ENCODE results near the gene C2CD2L. TPM values are rescaled to one million over a fixed set of nuclear protein-coding genes. Genes with fewer than 3 reads are reported as not detected.

The C2CD2L gene
- total RNA-seq, 1 donor from 2014 or later = 10.8 TPM

DNA sequence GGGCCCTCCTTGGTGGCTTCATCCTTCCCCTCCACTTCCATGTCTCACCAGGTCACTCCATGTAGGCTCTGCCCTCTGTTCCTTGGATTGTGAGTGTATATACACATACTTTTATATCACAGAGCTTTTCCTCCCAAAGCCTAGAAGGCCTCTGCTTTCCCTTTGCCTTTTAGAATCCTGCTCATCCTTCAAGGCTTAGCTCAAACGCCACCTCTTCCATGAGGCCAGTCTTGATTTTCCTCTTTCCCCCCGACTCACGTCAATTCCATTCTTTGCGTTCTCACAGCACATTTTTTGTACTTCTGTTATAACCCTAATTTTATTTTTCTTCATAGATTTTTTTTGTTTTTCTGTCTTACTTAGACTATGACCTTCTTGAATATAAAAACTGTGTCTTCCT is 45.5 kb downstream of the C2CD2L start:
- intact Hi-C loops (cut with micrococcal nuclease) = no loop called here
- H3K4me3 ChIP-seq = no peak overlapping the region
- no peak for DNase-seq
- no peaks in the 10 kb centered on the region for H3K9me3 ChIP-seq (replicated peaks)
- no peak for TF ChIP-seq CTCF (IDR thresholded peaks at IDR 0.05; ENCODE audit: borderline replicate concordance)
- peaks cover 27% of the 10 kb centered on the region for H3K27me3 ChIP-seq (ENCODE audit: low read depth)
- peaks cover 18% of the 10 kb centered on the region for H3K4me1 ChIP-seq
- no peaks in the 10 kb centered on the region for H3K36me3 ChIP-seq
- H3K27ac ChIP-seq (replicated peaks) = no peak overlapping the region

- no peak for TF ChIP-seq CTCF (IDR thresholded peaks at IDR 0.05; ENCODE audit: borderline replicate concordance)
- Histone ChIP-seq H3K4me3 (no peak overlapping the region), H3K27me3 (ENCODE audit: low read depth) (peaks cover 21% of the 10 kb centered on the region), H3K36me3 (no peaks in the 10 kb centered on the region), H3K9me3 (replicated peaks) (no peaks in the 10 kb centered on the region), H3K4me1 (peaks cover 18% of the 10 kb centered on the region), H3K27ac (replicated peaks) (no peak overlapping the region)
- intact Hi-C loops (cut with micrococcal nuclease) = no loop called here
- DNase-seq = no peak
These were observed 46.1 kb downstream of the C2CD2L start for GRCh38 chr11:119153049-119153818.

DNA sequence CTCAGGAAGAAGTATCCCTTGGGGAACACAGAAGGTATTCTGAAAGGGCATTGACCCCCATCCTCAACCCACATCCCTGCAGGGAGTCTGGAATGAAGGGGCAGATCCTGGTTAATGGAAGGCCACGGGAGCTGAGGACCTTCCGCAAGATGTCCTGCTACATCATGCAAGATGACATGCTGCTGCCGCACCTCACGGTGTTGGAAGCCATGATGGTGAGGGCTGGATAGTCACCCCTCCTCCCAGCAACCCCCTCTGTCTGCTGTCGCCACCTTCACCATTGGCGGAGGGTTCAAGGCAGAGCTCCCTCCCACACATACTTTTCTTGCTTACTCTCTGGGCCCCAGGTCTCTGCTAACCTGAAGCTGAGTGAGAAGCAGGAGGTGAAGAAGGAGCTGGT is 47.0 kb downstream of the C2CD2L start:
- TF ChIP-seq CTCF (IDR thresholded peaks at IDR 0.05; ENCODE audit: borderline replicate concordance) = no peak
- Histone ChIP-seq H3K4me3 (no peak overlapping the region), H3K36me3 (no peaks in the 10 kb centered on the region), H3K27ac (replicated peaks) (no peak overlapping the region), H3K9me3 (replicated peaks) (no peaks in the 10 kb centered on the region), H3K4me1 (peaks cover 10% of the 10 kb centered on the region), H3K27me3 (ENCODE audit: low read depth) (peaks cover 12% of the 10 kb centered on the region)
- DNase-seq = no peak
- intact Hi-C loops (cut with micrococcal nuclease) = no loop called here

DNA sequence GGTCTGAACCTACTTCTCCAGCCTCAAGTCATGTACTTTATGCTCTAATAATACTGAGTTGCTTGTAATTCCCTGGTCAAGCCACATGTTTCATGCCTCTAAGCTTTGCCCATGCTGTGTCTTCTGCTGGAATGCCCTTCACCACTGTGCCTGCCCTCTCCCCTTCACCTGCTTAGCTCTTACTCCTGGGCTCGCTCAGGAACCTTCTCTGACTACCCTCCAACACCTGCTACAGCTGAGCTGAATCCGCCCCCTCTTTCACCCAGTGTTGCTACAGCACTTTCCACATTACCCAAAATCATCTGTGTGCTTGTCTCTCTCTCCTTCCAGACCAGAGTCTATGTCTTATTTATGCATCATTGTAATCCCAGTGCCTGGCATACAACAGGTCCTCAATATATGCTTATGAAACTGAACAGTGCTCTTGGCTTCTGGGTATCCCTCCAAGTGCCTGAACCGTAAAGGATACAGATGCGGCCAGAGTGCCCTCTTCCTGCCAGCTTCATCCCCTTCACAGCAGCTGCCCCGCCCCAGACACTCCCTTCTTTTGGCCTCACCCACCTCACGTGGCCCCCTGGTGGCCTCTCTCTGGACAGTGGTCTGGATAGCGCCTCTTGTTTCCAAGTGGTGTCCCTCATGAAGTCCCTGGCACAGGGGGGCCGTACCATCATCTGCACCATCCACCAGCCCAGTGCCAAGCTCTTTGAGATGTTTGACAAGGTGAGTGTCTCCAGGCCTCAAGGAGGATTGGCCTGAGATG is 48.8 kb downstream of the C2CD2L start:
- Histone ChIP-seq H3K4me3 (no peak overlapping the region), H3K27me3 (ENCODE audit: low read depth) (no peaks in the 10 kb centered on the region), H3K27ac (replicated peaks) (no peak overlapping the region), H3K4me1 (no peaks in the 10 kb centered on the region), H3K36me3 (no peaks in the 10 kb centered on the region), H3K9me3 (replicated peaks) (no peaks in the 10 kb centered on the region)
- no peak for DNase-seq
- TF ChIP-seq CTCF (IDR thresholded peaks at IDR 0.05; ENCODE audit: borderline replicate concordance) = no peak
- intact Hi-C loops (cut with micrococcal nuclease) = no loop called here

DNA sequence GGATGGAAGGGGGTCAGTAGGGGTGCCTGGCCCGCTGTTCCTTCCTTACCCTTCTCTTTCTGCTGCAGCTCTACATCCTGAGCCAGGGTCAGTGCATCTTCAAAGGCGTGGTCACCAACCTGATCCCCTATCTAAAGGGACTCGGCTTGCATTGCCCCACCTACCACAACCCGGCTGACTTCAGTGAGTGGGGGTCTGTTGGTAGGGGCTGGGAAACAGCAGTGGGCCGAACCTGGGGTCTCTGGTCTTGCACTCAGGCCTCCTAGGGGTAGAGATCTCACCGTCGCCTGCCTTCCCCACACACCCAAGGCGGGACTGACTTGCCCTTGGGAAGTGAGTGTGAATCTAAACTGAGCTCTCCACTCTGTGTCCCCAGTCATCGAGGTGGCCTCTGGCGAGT is 49.4 kb downstream of the C2CD2L start:
- DNase-seq = no peak
- Histone ChIP-seq H3K36me3 (no peaks in the 10 kb centered on the region), H3K27me3 (ENCODE audit: low read depth) (no peaks in the 10 kb centered on the region), H3K27ac (replicated peaks) (no peak overlapping the region), H3K4me3 (no peak overlapping the region), H3K4me1 (no peaks in the 10 kb centered on the region), H3K9me3 (replicated peaks) (no peaks in the 10 kb centered on the region)
- TF ChIP-seq CTCF (IDR thresholded peaks at IDR 0.05; ENCODE audit: borderline replicate concordance) = no peak
- intact Hi-C loops (cut with micrococcal nuclease) = no loop called here
